ENCODE results near the gene AGRN. TPM values are rescaled to one million over a fixed set of nuclear protein-coding genes. Genes with fewer than 3 reads are reported as not detected.

AGRN gene
- total and polyA plus RNA-seq, 2 of the 4 experiments (the other 2 are of a cell fraction): 8.1 to 115 TPM

GRCh38 chr1:1035291-1035943 lies 15.5 kb downstream of the AGRN start:
- dilution Hi-C loops (cut with HindIII; ENCODE audit: low sequenced_read_pairs, unreplicated experiment): no loop called here

More at GRCh38 chr1:1035291-1035943, 15.5 kb downstream of the AGRN start:
- Histone ChIP-seq H2BK120ac (ENCODE audit: low read depth, low read length) (no peak overlapping the region), H3K36me3 (ENCODE audit: control insufficient read depth, insufficient read depth, low read length) (peaks cover 13% of the 10 kb centered on the region), H2AK9ac (replicated peaks; ENCODE audit: low read depth, low read length, poor library complexity) (peak overlapping the region; percentile 1), H4K91ac (ENCODE audit: insufficient read depth, low read depth, low read length) (no peak overlapping the region), H3K4me3 (ENCODE audit: insufficient read depth, low read depth, low read length) (no peak overlapping the region), H3K56ac (ENCODE audit: extremely low read depth, insufficient read depth, low read length) (no peak overlapping the region), H3K14ac (replicated peaks; ENCODE audit: low read depth, low read length) (no peak overlapping the region), H3K23ac (ENCODE audit: low read depth, low read length) (no peak overlapping the region), H2BK15ac (ENCODE audit: low read depth, low read length) (no peak overlapping the region), H3K4ac (ENCODE audit: low read depth, low read length) (no peak overlapping the region), H2AFZ (replicated peaks; ENCODE audit: low read length, poor library complexity) (no peak overlapping the region), H3K27ac (ENCODE audit: insufficient read depth, low read length) (no peak overlapping the region), H2BK20ac (ENCODE audit: low read depth, low read length) (no peak overlapping the region), H2AK5ac (ENCODE audit: low read depth, low read length) (no peak overlapping the region), H3K79me1 (ENCODE audit: low read depth in 1 of 2, low read length in 2 of 2) (peaks cover 18 to 46% of the 10 kb centered on the region in 2 experiments), H3K9me3 (ENCODE audit: control insufficient read depth, insufficient read depth, low read length) (no peaks in the 10 kb centered on the region), H3K27me3 (ENCODE audit: control insufficient read depth, insufficient read depth, low read length) (no peaks in the 10 kb centered on the region), H4K8ac (ENCODE audit: low read depth in 2 of 2, low read length in 2 of 2) (no peak overlapping the region), H3K4me1 (ENCODE audit: control insufficient read depth, insufficient read depth, low read length) (peaks cover 9% of the 10 kb centered on the region; the same call in 1 of the 2 replicates), H3K4me2 (ENCODE audit: low read depth, low read length) (no peak overlapping the region), H3K18ac (ENCODE audit: low read depth, low read length) (no peak overlapping the region), H4K20me1 (ENCODE audit: insufficient read depth, low read length) (peaks cover 76% of the 10 kb centered on the region), H2BK5ac (ENCODE audit: low read depth, low read length, poor library complexity, severe bottlenecking) (no peak overlapping the region), H3K9ac (ENCODE audit: low read depth, low read length) (no peak overlapping the region), H3K9me1 (ENCODE audit: insufficient read depth, low read length) (0 out of 2 replicates have a peak, but pooled peaks cover 5% of the 10 kb centered on the region), H4K5ac (ENCODE audit: low read depth, low read length) (no peak overlapping the region)
- CTCF ChIA-PET: no interaction called here
- no peak for TF ChIP-seq FOS (IDR thresholded peaks at IDR 0.05; ENCODE audit: low read depth, low read length)
- TF ChIP-seq RFX5 (IDR thresholded peaks at IDR 0.05; ENCODE audit: low read depth, low read length): no peak
- no peak for TF ChIP-seq RCOR1 (IDR thresholded peaks at IDR 0.05; ENCODE audit: insufficient replicate concordance, low read length)
- no peak for TF ChIP-seq CEBPB (IDR thresholded peaks at IDR 0.05; ENCODE audit: low read depth, low read length)
- no peak for TF ChIP-seq MXI1 (IDR thresholded peaks at IDR 0.05; ENCODE audit: borderline replicate concordance, low read depth, low read length)
- no peak for TF ChIP-seq CHD1 (IDR thresholded peaks at IDR 0.05; ENCODE audit: low read depth, low read length)
- no peak for TF ChIP-seq MAZ (IDR thresholded peaks at IDR 0.05; ENCODE audit: borderline replicate concordance, low read depth, low read length)
- TF ChIP-seq MAFK (IDR thresholded peaks at IDR 0.05; ENCODE audit: low read depth, low read length): no peak
- ATAC-seq (ENCODE audit: low read depth): no peak
- intact Hi-C loops (cut with micrococcal nuclease): no loop called here
- 95% methylated on average over 4 of the region's 19 CpGs; no CpG with 5 or more reads in 1 of the 2 experiments for WGBS, 2 experiments (ENCODE audit: extremely low coverage in 2 of 2, insufficient read length in 1 of 2)
- in situ Hi-C loops (cut with MboI; ENCODE audit: low sequenced_read_pairs): no loop called here
- no peak for DNase-seq
- BruUV-seq (replicated peaks): no TSS peak
- POLR2A ChIA-PET (ENCODE audit: unreplicated experiment): no interaction called here

Measured in IMR-90 (cell line).